Stimulated activated memory B cell treated with anti-CD40 and anti-IgM and Interleukin-4, amounts not matched to agents 10 μg/mL and 1 μg/mL and 100 μg/mL, for 72 hours (primary cell): Measurements from ENCODE around the gene CKMT2.
A peak's percentile ranks its signal among the peaks of the same experiment; 100 is the strongest.

Source experiments
- ATAC-seq: fragments of 150-1000 bp; cut with Tn5 transposase; 2 replicates; pipeline ENCODE4 v1.10.0; 2021
- H3K27ac Mint-ChIP-seq: one replicate; pipeline ENCODE4 v1.8.0; 2022; ENCODE audit warnings: mild to moderate bottlenecking, mixed read lengths
- H3K27me3 Mint-ChIP-seq: one replicate; pipeline ENCODE4 v1.8.0; 2022; ENCODE audit warnings: mixed read lengths
- H3K36me3 Mint-ChIP-seq: one replicate; pipeline ENCODE4 v1.8.0; 2022; ENCODE audit warnings: mixed read lengths
- H3K4me1 Mint-ChIP-seq: one replicate; pipeline ENCODE4 v1.8.0; 2022; ENCODE audit warnings: mixed read lengths
- H3K4me3 Mint-ChIP-seq: one replicate; pipeline ENCODE4 v1.8.0; 2022; ENCODE audit warnings: mild to moderate bottlenecking, moderate library complexity, mixed read lengths
- H3K9me3 Mint-ChIP-seq: one replicate; pipeline ENCODE4 v1.8.0; 2022; ENCODE audit warnings: mixed read lengths

CKMT2 gene

DNA sequence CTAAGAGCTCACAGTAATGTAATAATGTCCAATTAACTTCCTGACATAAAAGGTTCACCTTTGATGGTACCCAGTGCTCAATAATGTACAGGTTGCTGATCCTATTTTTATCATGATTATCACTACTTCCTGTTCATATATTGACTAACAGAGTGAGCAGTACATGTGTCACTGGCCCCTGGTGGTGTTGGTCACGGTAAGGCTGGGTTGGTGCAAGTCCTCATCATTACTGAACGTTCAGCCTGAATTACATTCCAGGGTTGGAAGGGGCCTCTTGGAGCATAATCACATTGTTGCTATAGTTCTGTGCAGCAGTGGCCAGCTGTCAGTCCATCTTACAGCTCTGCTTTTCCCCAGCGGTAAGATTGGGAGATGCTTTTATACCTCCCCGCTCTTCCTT lies 24.2 kb upstream of the CKMT2 start:
- Mint-ChIP-seq H3K9me3 (no peaks in the 10 kb centered on the region), H3K27me3 (peaks cover 22% of the 10 kb centered on the region), H3K4me3 (no peak overlapping the region), H3K4me1 (peaks cover 33% of the 10 kb centered on the region), H3K36me3 (no peaks in the 10 kb centered on the region), H3K27ac (no peak overlapping the region)
- no peak for ATAC-seq

GRCh38 chr5:81209386-81209785 lies 23.7 kb upstream of the CKMT2 start:
- Mint-ChIP-seq H3K4me3 (no peak overlapping the region), H3K36me3 (no peaks in the 10 kb centered on the region), H3K4me1 (peaks cover 33% of the 10 kb centered on the region), H3K9me3 (no peaks in the 10 kb centered on the region), H3K27me3 (peaks cover 22% of the 10 kb centered on the region), H3K27ac (no peak overlapping the region)
- no peak for ATAC-seq

DNA sequence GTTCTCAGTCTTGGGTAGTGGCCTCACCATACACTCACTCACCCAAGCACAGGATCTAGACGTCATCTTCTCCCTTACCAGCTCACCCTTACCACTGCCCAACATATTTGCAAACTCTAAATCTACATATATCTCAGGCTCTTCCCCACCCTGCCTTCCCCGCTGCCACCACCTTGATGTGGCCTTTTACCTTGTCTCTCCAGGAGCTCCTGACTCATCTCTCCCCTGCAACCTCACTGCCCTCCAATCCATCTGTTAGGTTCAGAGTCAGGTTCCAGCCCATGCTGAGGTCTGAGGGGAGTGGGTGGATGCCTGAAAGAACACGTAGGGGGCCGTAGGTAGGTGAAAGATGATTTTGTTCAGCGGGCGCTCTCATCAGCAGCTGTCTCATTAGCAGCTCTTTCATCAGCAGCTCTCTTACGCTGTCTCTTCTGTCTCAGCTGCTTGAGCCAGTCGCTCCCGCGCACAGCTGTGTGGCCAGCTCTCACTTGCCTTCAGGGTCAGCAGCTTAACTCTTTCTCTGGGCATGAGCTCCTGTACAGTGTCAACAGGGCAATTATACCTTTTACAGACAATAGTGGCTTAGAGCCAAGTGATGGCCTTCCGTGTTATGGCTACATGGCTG lies 23.1 kb upstream of the CKMT2 start:
- no peaks in the 10 kb centered on the region for H3K36me3 Mint-ChIP-seq
- H3K9me3 Mint-ChIP-seq, result no peaks in the 10 kb centered on the region
- H3K4me1 Mint-ChIP-seq, result peaks cover 33% of the 10 kb centered on the region
- ATAC-seq, result peak; percentile 6
- no peak overlapping the region for H3K27ac Mint-ChIP-seq
- H3K4me3 Mint-ChIP-seq, result no peak overlapping the region
- H3K27me3 Mint-ChIP-seq, result peaks cover 22% of the 10 kb centered on the region

DNA sequence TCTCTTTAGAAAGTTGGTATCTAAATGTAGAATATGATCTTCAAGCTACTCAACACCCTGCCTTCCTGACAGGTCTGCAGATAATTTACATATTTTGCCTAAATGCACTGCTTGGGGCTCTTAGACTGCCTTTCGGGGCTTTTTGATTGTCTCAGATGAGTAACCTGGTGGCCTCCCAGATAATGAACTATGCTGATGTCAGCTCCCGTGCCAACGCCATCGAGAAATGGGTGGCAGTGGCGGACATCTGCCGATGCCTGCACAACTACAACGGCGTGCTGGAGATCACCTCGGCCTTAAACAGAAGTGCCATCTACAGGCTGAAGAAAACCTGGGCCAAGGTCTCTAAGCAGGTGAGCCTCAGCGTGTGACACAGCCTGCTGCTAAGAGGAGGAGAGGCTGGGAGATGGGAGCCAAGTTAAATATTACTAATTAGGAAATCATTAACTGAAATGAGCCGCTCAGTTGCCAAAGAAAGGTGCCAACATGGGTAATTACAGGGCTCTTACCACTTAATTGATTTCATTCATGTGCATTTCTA lies 20.8 kb upstream of the CKMT2 start:
- Mint-ChIP-seq H3K4me1 (peaks cover 33% of the 10 kb centered on the region), H3K36me3 (no peaks in the 10 kb centered on the region), H3K27ac (peak overlapping the region; percentile 81), H3K27me3 (peaks cover 22% of the 10 kb centered on the region), H3K9me3 (no peaks in the 10 kb centered on the region), H3K4me3 (peak overlapping the region; percentile 45)
- ATAC-seq, result peak; percentile 92

GRCh38 chr5:81213070-81213469 lies 20.1 kb upstream of the CKMT2 start:
- Mint-ChIP-seq H3K4me1 (peaks cover 33% of the 10 kb centered on the region), H3K27me3 (peaks cover 22% of the 10 kb centered on the region), H3K9me3 (no peaks in the 10 kb centered on the region), H3K4me3 (no peak overlapping the region), H3K36me3 (no peaks in the 10 kb centered on the region), H3K27ac (peak overlapping the region; percentile 81)
- ATAC-seq, result no peak

GRCh38 chr5:81214848-81215247 lies 18.3 kb upstream of the CKMT2 start:
- H3K9me3 Mint-ChIP-seq, result no peaks in the 10 kb centered on the region
- H3K27me3 Mint-ChIP-seq, result peaks cover 16% of the 10 kb centered on the region
- peaks cover 29% of the 10 kb centered on the region for H3K4me1 Mint-ChIP-seq
- H3K27ac Mint-ChIP-seq, result no peak overlapping the region
- no peak for ATAC-seq
- H3K36me3 Mint-ChIP-seq, result no peaks in the 10 kb centered on the region
- H3K4me3 Mint-ChIP-seq, result no peak overlapping the region

GRCh38 chr5:81216152-81216551 lies 17.0 kb upstream of the CKMT2 start:
- H3K36me3 Mint-ChIP-seq, result no peaks in the 10 kb centered on the region
- ATAC-seq, result no peak
- no peak overlapping the region for H3K4me3 Mint-ChIP-seq
- peaks cover 25% of the 10 kb centered on the region for H3K4me1 Mint-ChIP-seq
- H3K27ac Mint-ChIP-seq, result no peak overlapping the region
- H3K27me3 Mint-ChIP-seq, result peaks cover 6% of the 10 kb centered on the region
- no peaks in the 10 kb centered on the region for H3K9me3 Mint-ChIP-seq

- ATAC-seq, result no peak
- no peak overlapping the region for H3K27ac Mint-ChIP-seq
- H3K4me3 Mint-ChIP-seq, result no peak overlapping the region
- no peaks in the 10 kb centered on the region for H3K9me3 Mint-ChIP-seq
- no peaks in the 10 kb centered on the region for H3K4me1 Mint-ChIP-seq
- H3K27me3 Mint-ChIP-seq, result no peaks in the 10 kb centered on the region
- H3K36me3 Mint-ChIP-seq, result no peaks in the 10 kb centered on the region
Observed at GRCh38 chr5:81219389-81219788, 13.7 kb upstream of the CKMT2 start.

GRCh38 chr5:81222285-81222684 lies 10.8 kb upstream of the CKMT2 start:
- Mint-ChIP-seq H3K36me3 (no peaks in the 10 kb centered on the region), H3K27me3 (peaks cover 10% of the 10 kb centered on the region), H3K4me3 (no peak overlapping the region), H3K9me3 (no peaks in the 10 kb centered on the region), H3K27ac (no peak overlapping the region), H3K4me1 (peaks cover 10% of the 10 kb centered on the region)
- no peak for ATAC-seq

DNA sequence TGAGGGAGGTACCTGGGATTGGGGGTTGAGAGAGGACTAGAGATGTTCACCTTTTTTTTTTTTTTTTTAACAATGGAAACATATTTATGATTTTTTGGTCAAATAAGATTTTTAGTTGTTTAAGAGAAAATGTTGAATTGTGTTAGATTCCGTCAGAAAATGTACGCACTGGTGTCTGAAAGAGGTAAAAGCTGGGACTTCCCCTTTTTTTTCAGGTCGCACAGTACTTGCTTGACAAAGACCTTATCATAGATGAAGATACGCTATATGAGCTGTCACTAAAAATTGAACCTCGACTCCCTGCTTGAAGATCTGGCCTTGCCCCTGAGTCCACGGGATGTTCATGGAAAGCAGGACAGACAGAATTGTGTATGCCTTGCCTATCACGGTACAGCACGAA lies 7.7 kb upstream of the CKMT2 start:
- Mint-ChIP-seq H3K4me1 (peaks cover 10% of the 10 kb centered on the region), H3K9me3 (no peaks in the 10 kb centered on the region), H3K36me3 (no peaks in the 10 kb centered on the region), H3K4me3 (no peak overlapping the region), H3K27ac (no peak overlapping the region), H3K27me3 (peaks cover 10% of the 10 kb centered on the region)
- no peak for ATAC-seq

GRCh38 chr5:81226286-81226685 lies 6.8 kb upstream of the CKMT2 start:
- Mint-ChIP-seq H3K4me1 (peaks cover 10% of the 10 kb centered on the region), H3K27ac (no peak overlapping the region), H3K27me3 (peaks cover 10% of the 10 kb centered on the region), H3K4me3 (no peak overlapping the region), H3K9me3 (no peaks in the 10 kb centered on the region), H3K36me3 (no peaks in the 10 kb centered on the region)
- no peak for ATAC-seq

GRCh38 chr5:81226949-81227348 lies 6.2 kb upstream of the CKMT2 start:
- ATAC-seq, result no peak
- Mint-ChIP-seq H3K4me3 (no peak overlapping the region), H3K27me3 (peaks cover 10% of the 10 kb centered on the region), H3K27ac (no peak overlapping the region), H3K4me1 (peaks cover 10% of the 10 kb centered on the region), H3K36me3 (no peaks in the 10 kb centered on the region), H3K9me3 (no peaks in the 10 kb centered on the region)

DNA sequence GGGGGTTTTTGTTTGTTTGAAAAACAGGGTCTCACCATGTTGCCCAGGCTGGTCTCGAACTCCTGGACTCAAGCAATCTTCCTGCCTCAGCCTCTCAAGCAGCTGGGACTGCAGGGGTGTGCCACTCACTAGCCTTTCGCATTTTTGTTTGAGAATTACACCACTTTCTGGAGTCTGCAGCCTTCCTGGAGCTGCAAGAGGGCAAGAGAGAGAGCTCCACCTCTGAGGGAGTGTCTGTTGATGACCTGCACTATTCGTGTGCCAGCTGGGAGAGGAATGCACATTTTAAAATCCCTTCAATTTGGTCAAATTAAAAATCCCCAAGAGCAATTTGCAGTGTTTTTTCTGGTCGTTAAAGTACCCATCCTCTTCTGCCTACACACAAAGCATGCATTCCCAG lies 5.0 kb upstream of the CKMT2 start:
- Mint-ChIP-seq H3K27ac (no peak overlapping the region), H3K4me3 (no peak overlapping the region), H3K4me1 (peaks cover 10% of the 10 kb centered on the region), H3K9me3 (no peaks in the 10 kb centered on the region), H3K36me3 (no peaks in the 10 kb centered on the region), H3K27me3 (peaks cover 10% of the 10 kb centered on the region)
- ATAC-seq, result no peak

DNA sequence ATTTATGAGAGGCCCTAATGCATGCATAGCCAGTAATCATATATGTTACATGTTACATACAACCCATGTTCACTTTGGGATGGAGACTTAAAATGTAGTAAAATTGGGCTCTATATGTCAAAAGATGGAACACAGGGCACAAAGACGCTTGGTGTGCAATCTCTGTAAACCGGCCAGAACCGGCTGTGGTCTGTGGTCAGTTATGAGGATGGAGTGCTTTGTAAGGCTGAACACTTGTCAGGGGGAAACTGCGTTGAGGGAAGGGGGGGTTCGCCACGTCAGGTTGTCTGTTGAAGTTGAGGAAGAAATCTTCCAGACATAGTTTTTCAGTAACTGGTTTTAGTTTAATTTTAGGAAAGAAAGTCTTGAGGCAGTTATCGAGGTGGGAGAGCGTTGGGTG lies 2.7 kb upstream of the CKMT2 start:
- Mint-ChIP-seq H3K4me1 (peaks cover 5% of the 10 kb centered on the region), H3K9me3 (no peaks in the 10 kb centered on the region), H3K4me3 (no peak overlapping the region), H3K27me3 (peaks cover 3% of the 10 kb centered on the region), H3K27ac (no peak overlapping the region), H3K36me3 (no peaks in the 10 kb centered on the region)
- ATAC-seq, result no peak

DNA sequence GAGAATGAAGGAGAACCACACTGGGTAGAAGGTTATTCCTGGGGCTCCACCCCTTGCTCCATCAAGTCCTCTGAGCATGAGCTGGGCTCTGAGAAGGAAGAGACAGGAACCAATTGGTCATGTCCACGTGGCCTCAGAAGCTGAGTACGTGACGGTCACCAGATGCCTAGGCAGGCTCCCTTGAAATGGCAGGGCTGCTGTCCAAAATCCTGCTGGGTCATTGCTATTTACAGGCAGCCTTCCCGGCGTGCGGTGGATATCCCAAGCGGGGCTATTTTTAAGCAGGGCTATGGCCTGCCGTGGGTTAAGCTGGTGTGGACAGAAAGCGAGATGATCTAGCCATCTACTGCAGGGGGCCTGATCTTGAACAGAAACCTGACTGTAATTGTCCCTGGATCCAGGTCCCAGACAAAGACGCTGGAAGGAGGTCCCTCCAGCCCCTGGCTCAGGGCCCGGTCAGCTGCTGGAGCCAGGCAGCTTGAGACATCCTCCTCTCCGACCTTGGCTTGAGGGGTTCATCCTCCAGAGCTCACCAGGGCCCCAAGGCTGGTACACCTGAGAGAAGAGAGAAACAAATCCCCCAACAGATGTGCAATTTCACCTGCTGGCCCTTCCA lies 550 bp upstream of the CKMT2 start:
- ATAC-seq, result no peak
- Mint-ChIP-seq H3K36me3 (no peaks in the 10 kb centered on the region), H3K4me1 (no peaks in the 10 kb centered on the region), H3K27me3 (no peaks in the 10 kb centered on the region), H3K4me3 (no peak overlapping the region), H3K9me3 (no peaks in the 10 kb centered on the region), H3K27ac (no peak overlapping the region)

GRCh38 chr5:81234299-81234698 lies 1.2 kb downstream of the CKMT2 start:
- H3K4me3 Mint-ChIP-seq, result no peak overlapping the region
- H3K27ac Mint-ChIP-seq, result no peak overlapping the region
- H3K36me3 Mint-ChIP-seq, result no peaks in the 10 kb centered on the region
- ATAC-seq, result no peak
- no peaks in the 10 kb centered on the region for H3K9me3 Mint-ChIP-seq
- no peaks in the 10 kb centered on the region for H3K27me3 Mint-ChIP-seq
- no peaks in the 10 kb centered on the region for H3K4me1 Mint-ChIP-seq
